Liver (tissue), 9 donors: Measurements from ENCODE around the gene AGAP2. TPM values are rescaled to one million over a fixed set of nuclear protein-coding genes. Genes with fewer than 3 reads are reported as not detected.

Experiments used
- DNase-seq: peaks from one replicate; pipeline ENCODE4 v3.0.0-alpha.2; 2017; ENCODE audit warnings: low spot score
- H3K27ac ChIP-seq, 2 donors: one replicate each; pipeline ENCODE4 v1.7.0; 2013; ENCODE audit warnings: inconsistent platforms in 2 of 2, low read length in 2 of 2, control low read depth in 1 of 2, low read depth in 1 of 2, mild to moderate bottlenecking in 1 of 2
- H3K27me3 ChIP-seq, 4 donors: one replicate each; pipeline versions ENCODE4 v1.6.1 to v1.7.0; 2013; ENCODE audit warnings: low read length in 3 of 4, inconsistent platforms in 1 of 4, mild to moderate bottlenecking in 1 of 4, moderate library complexity in 1 of 4; ENCODE audit not compliant: control insufficient read depth in 4 of 4, insufficient read depth in 4 of 4
- H3K36me3 ChIP-seq, 4 donors: one replicate each; pipeline versions ENCODE4 v1.6.1 to v1.7.0; 2013; ENCODE audit warnings: low read length in 3 of 4, mild to moderate bottlenecking in 3 of 4, low read depth in 1 of 4, moderate library complexity in 1 of 4; ENCODE audit not compliant: control insufficient read depth in 4 of 4, insufficient read depth in 3 of 4
- H3K4me1 ChIP-seq, 4 donors: one replicate each; pipeline versions ENCODE4 v1.6.1 to v1.7.0; 2013; ENCODE audit warnings: low read length in 3 of 4, mild to moderate bottlenecking in 3 of 4, moderate library complexity in 1 of 4; ENCODE audit not compliant: control insufficient read depth in 4 of 4, insufficient read depth in 4 of 4
- H3K4me3 ChIP-seq, 3 donors: one replicate each; pipeline versions ENCODE4 v1.6.1 to v1.7.0; 2013; ENCODE audit warnings: low read length in 3 of 3, control low read depth in 1 of 3, low read depth in 1 of 3, mild to moderate bottlenecking in 1 of 3
- H3K9ac ChIP-seq, 2 donors: one replicate each; pipeline ENCODE4 v1.7.0; 2013; ENCODE audit warnings: low read length in 2 of 2, mild to moderate bottlenecking in 2 of 2, moderate library complexity in 2 of 2, control low read depth in 1 of 2, low read depth in 1 of 2
- H3K9me3 ChIP-seq, 4 donors: one replicate each; pipeline versions ENCODE4 v1.6.1 to v1.7.0; 2013; ENCODE audit warnings: low read length in 3 of 4; ENCODE audit not compliant: control insufficient read depth in 4 of 4
- ATF3 ChIP-seq: IDR thresholded peaks from 2 replicates; pipeline ENCODE4 v1.6.1; 2016; ENCODE audit warnings: antibody characterized with exemption
- CTCF ChIP-seq: fragments of 150-350 bp; IDR thresholded peaks from 2 replicates; pipeline ENCODE4 v1.5.1; 2017; ENCODE audit warnings: improper control_type of control experiment, low read depth, low read length; ENCODE audit not compliant: missing input control
- EGR1 ChIP-seq, 2 donors: IDR thresholded peaks; 2 replicates each; pipeline ENCODE4 v1.6.1; 2016 to 2018; ENCODE audit warnings: antibody characterized with exemption in 2 of 2, low read depth in 2 of 2
- FOXA1 ChIP-seq: IDR thresholded peaks from 2 replicates; pipeline ENCODE4 v1.6.1; 2016; ENCODE audit warnings: antibody characterized with exemption
- FOXA2 ChIP-seq: IDR thresholded peaks from 2 replicates; pipeline ENCODE4 v1.6.1; 2016; ENCODE audit warnings: antibody characterized with exemption
- HNF4A ChIP-seq, 2 donors: conservative IDR thresholded peaks; 2 replicates each; pipeline ENCODE4 v1.6.1; 2016; ENCODE audit warnings: antibody characterized with exemption in 2 of 2, mild to moderate bottlenecking in 2 of 2
- HNF4G ChIP-seq: IDR thresholded peaks from 2 replicates; pipeline ENCODE4 v1.6.1; 2016; ENCODE audit warnings: antibody characterized with exemption
- JUND ChIP-seq, 2 donors: IDR thresholded peaks; 2 replicates each; pipeline ENCODE4 v1.6.1; 2016; ENCODE audit warnings: antibody characterized with exemption in 2 of 2
- MAX ChIP-seq: IDR thresholded peaks from 2 replicates; pipeline ENCODE4 v1.6.1; 2016; ENCODE audit warnings: antibody characterized with exemption
- NR2F2 ChIP-seq: IDR thresholded peaks from 2 replicates; pipeline ENCODE4 v1.6.1; 2016; ENCODE audit warnings: antibody characterized with exemption
- REST ChIP-seq: IDR thresholded peaks from 2 replicates; pipeline ENCODE4 v1.6.1; 2016; ENCODE audit warnings: antibody characterized with exemption, mild to moderate bottlenecking
- RXRA ChIP-seq, 2 donors: IDR thresholded peaks; 2 replicates each; pipeline ENCODE4 v1.6.1; 2017 to 2018; ENCODE audit warnings: antibody characterized with exemption in 2 of 2, mild to moderate bottlenecking in 1 of 2
- SP1 ChIP-seq: IDR thresholded peaks from 2 replicates; pipeline ENCODE4 v1.6.1; 2018; ENCODE audit warnings: antibody characterized with exemption, mild to moderate bottlenecking
- TAF1 ChIP-seq: conservative IDR thresholded peaks from 2 replicates; pipeline ENCODE4 v1.6.1; 2016; ENCODE audit warnings: antibody characterized with exemption, mild to moderate bottlenecking
- YY1 ChIP-seq: IDR thresholded peaks from 2 replicates; pipeline ENCODE4 v1.6.1; 2016; ENCODE audit warnings: antibody characterized with exemption, mild to moderate bottlenecking
- ZBTB33 ChIP-seq: IDR thresholded peaks from 2 replicates; pipeline ENCODE4 v1.6.1; 2016; ENCODE audit warnings: antibody characterized with exemption
- WGBS: extraction: QIAGEN DNeasy Blood & Tissue Kit; methylation state at CpG from one replicate; pipeline ENCODE4 v1.1.7; 2013; 5-methylcytosine and 5-hydroxymethylcytosine counted together
- polyA plus RNA-seq, 2 donors: library from polyadenylated mRNA; stranded (reverse) in 1 of 2; unstranded in 1 of 2; fragments of 200-250 nt in 1 of 2; fragments of >200 nt in 1 of 2; fragmentation: Nextera tagmentation in 1 of 2; extraction: Ambion mirVana in 1 of 2; gene quantifications; one replicate each; pipeline versions ENCODE4 v1.2.1 to v1.2.3, GENCODE V29; 2013 to 2015
- total RNA-seq, 2 donors: library from RNA; depleted of rRNA; stranded (reverse); fragments of >200 nt; gene quantifications; one replicate each; pipeline ENCODE4 v1.2.3, GENCODE V29; 2014
- donor health status: healthy.
- donor health status: healthy.
- donor health status: healthy.
- donor health status: healthy.
- donor health status: healthy.

AGAP2 gene
- total and polyA plus RNA-seq, 4 donors = 0.18 to 1.7 (median 0.64) TPM

- no peak overlapping the region for H3K4me3 ChIP-seq
- H3K9ac ChIP-seq = no peak overlapping the region
- no peak overlapping the region for H3K27ac ChIP-seq
- no peak for DNase-seq
- H3K36me3 ChIP-seq = peaks cover 3 to 17% (median 15%) of the 10 kb centered on the region in 4 donors
- H3K4me1 ChIP-seq = peaks cover 0 to 19% (median 15%) of the 10 kb centered on the region in 4 donors
- WGBS = 13% methylated on average over 4 of the region's 4 CpGs
- no peak for TF ChIP-seq RXRA (IDR thresholded peaks at IDR 0.05)
- TF ChIP-seq ZBTB33 = no peak
- no peak for TF ChIP-seq ATF3
- TF ChIP-seq MAX = no peak
- no peak for TF ChIP-seq FOXA1
- no peak for TF ChIP-seq JUND (IDR thresholded peaks at IDR 0.05)
- TF ChIP-seq REST = no peak
- TF ChIP-seq YY1 = no peak
- TF ChIP-seq EGR1 (IDR thresholded peaks at IDR 0.05; ENCODE audit: low read depth in 2 of 2) = no peak
- TF ChIP-seq FOXA2 = no peak
- TF ChIP-seq TAF1 = no peak
- no peak for TF ChIP-seq NR2F2
- TF ChIP-seq CTCF = no peak
- TF ChIP-seq HNF4G = no peak
- H3K9me3 ChIP-seq = no peaks in the 10 kb centered on the region
- no peaks in the 10 kb centered on the region for H3K27me3 ChIP-seq
These were observed 43.7 kb upstream of the AGAP2 start for GRCh38 chr12:57782243-57782607.

- Histone ChIP-seq H3K27ac (no peak overlapping the region), H3K4me1 (peaks cover 0 to 19% (median 15%) of the 10 kb centered on the region in 4 donors), H3K27me3 (no peaks in the 10 kb centered on the region), H3K9ac (no peak overlapping the region), H3K36me3 (peaks cover 2 to 13% (median 12%) of the 10 kb centered on the region in 4 donors), H3K4me3 (no peak overlapping the region), H3K9me3 (no peaks in the 10 kb centered on the region)
- DNase-seq = no peak
- 73% methylated on average over 2 of the region's 2 CpGs for WGBS
- TF ChIP-seq SP1 = no peak
- no peak for TF ChIP-seq REST
- TF ChIP-seq HNF4A (conservative IDR thresholded peaks at IDR 0.05) = no peak
- TF ChIP-seq CTCF = no peak
- TF ChIP-seq RXRA (IDR thresholded peaks at IDR 0.05) = no peak
- no peak for TF ChIP-seq NR2F2
- no peak for TF ChIP-seq YY1
- TF ChIP-seq JUND (IDR thresholded peaks at IDR 0.05) = no peak
- TF ChIP-seq ZBTB33 = no peak
These were observed 43.3 kb upstream of the AGAP2 start for GRCh38 chr12:57781801-57782200.
